Eye (tissue), 1 donor: ENCODE results near the gene DDX10.
A peak's percentile ranks its signal among the peaks of the same experiment; 100 is the strongest.
"Not testable (repeated sequence)": the region's sequence is repeated elsewhere in the genome, so short reads cannot be mapped to it uniquely, and the experiment has no call there.

Source experiments
- DNase-seq: peaks from one replicate; pipeline ENCODE4 v3.0.0-alpha.2; 2015

The DDX10 gene

DNA sequence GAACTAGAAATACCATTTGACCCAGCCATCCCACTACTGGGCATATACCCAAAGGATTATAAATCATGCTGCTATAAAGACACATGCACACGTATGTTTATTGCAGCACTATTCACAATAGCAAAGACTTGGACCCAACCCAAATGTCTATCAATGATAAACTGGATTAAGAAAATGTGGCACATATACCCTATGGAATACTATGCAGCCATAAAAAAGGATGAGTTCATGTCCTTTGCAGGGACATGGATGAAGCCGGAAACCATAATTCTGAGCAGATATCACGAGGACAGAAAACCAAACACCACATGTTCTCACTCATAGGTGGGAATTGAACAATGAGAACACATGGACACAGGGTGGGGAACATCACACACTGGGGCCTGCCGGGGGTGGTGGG lies 114.3 kb downstream of the DDX10 start:
- DNase-seq: not testable (repeated sequence)

DNA sequence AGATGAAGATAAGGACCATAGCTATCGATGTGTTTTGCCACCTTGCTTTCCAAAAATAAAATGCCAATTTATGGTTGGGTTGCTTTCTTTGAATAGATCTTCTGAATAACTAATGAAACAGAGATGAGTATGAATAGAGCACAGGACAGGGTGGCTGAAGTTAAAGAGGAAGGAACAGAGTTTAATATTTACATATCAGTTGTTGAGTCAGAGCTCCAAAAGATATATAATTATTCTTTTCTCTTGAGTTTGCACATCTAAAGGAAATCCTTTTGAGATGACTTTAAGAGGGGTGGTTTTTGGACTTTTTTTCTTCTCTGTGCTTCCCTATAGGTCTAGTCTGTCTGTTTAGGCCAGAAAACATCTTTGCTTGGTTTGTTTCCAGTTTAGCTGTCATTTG lies 115.2 kb downstream of the DDX10 start:
- DNase-seq: no peak

DNA sequence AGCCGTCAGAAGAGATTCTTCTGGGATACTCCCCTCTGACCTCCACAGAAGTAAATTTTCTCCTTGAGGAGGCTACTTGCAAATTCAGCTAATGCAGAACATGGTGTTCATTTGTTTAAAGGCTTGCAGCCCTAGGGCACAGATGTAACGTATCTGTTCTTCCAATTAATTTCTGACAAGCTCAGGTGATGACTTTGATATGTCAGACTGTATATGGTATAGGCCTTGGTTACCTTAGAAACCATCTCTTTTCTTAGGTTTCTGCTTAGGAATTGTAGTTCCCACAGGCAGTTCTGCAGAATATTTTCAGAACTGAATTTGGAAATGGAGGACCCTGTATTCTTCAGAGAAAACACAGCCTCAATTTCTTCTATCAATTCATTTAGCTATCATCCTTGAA lies 117.1 kb downstream of the DDX10 start:
- DNase-seq: no peak

DNA sequence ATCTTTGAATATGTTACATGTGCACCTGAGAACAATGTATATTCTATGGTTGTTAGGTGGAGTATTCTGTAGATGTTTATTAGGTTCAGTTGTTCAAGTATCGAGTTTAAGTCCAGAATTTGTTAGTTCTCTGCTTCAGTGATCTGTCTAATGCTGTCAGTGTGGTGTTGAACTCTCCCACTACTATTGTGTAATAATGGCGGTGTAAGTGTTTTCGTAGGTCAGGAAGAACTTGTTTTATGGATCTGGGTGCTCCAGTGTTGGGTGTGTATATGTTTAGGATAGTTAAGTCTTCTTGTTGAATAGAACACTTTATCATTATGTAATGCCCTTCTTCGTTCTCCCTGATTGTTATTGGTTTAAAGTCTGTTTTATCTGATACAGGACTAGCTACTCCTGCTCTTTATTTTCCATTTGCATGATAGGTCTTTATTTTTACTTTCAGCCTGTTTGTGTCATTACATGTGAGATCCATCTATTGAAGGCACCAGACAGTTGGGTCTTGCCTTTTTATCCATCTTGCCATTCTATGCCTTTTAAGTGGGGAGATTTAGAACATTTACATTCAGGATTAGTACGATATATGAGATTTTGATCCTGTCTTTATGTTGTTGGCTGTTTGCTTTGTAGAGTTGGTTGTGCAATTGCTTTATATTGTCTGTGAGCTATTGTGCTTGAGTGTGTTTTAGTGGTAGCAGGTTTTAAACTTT lies 121.6 kb downstream of the DDX10 start:
- DNase-seq: no peak

DNA sequence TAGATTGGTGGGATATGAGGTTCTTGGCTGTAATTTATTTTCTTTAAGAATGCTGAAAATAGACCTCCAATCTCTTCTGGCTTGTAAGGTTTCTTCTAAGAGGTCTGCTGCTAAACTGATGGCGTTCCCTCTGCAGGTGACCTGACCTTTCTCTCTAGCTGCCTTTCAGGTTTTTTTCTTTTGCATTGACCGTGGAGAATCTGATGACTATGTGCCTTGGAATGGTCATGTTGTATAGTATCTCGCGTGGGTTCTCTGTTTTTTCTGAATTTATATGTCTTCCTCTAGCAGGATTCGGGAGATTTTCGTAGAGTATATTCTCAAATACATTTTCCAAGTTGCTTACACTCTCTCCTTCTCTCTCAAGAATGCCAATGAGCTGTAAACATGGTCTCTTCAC lies 122.2 kb downstream of the DDX10 start:
- DNase-seq: no peak

DNA sequence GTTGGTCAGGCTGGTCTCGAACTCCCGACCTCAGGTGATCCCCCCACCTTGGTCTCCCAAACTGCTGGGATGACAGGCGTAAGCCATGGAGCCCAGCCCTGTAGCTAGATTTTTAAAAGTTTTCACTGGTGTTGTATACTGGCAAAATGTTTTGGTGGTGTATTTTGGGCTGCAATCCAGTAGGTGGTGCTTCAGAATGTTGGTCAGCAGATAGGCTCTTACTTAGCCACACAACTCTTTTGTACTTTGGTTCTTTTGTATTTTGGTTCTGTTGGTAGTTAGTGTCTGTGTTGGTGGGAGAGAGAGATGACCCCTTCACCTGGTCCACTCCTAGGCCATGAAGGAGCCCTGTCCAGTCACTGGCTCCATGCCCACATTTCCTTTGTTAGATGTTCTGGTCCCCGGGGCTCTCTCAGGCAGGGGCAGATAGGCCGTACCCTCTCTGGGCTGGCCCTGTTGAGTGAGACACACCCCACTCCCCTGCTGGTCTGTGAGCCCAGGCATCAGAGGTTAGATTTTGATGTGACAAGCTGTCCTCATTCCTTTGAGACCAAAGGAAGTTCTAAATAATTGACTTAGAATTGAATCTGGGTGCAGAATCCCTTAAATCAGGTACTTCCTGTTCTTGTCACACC lies 123.8 kb downstream of the DDX10 start:
- no peak for DNase-seq

DNA sequence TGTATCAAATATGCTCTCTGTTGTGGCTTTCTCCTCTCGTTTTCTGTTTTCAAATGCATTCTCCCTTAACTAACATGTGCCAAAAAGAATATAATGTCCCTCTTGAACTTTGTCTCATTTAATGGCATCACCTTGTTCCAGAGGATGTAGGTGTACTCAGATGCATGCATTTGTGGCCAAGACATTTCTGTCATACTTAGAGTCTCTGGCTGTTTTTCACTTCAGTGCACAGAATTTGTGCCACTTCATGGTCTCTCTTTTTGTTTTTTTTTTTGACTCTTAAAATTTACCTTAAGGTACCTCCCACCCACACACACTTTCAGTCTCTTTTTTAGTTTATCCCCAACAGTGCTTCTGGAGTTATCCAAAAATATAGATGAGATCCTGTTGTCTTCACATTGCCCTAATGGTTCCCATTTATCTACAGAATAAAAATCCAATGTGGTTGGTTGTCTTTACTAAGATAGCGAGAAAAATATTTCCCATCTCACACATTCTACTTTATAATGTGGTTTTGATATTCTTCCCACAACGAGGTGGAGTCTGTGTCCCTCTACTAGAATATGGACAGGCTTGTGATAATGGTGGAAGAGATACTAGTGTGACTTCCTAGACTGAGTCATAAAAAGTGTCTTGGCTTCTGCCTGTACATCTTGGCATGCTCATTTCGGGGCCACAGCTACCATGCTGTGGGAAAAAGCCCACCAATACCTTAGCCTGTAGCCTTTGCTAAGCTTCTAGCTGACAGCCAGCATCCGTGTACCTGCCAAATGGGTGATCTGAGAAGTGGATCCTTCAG lies 125.8 kb downstream of the DDX10 start:
- DNase-seq: no peak

DNA sequence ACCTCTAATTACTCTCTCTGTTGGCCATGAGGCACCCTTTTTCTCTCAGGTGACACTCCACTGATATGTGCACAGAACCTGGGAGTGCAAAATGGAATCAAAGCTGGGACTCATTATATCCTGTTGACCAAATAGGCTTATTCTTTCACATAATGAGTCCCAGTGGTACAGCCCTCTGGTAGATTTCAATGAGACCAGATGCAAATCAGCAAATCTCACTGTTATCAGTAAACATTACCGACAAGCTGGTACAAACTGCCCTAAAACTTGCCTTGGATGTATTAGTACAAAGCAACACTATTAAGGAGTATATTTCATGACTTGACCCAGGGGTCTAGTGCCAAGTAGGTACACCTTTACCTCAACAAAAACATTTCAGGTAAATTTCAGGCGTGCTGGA lies 128.3 kb downstream of the DDX10 start:
- DNase-seq: no peak

DNA sequence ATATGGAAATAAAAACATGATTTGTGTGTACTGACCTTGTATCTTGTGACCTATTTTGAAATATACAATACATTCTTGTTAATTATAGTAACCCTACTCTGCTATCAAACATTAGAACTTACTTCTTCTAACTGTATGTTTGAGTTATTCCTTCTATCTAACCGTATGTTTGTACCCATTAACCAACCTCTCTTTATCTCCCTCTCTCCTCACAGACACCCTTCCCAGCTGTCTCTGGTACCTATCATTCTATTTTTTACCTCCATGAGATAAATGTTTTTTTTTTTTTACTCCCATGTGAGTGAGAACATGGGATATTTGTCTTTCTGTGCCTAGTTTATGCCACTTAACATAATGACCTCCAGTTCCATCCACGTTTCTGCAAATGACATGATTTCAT lies 128.7 kb downstream of the DDX10 start:
- no peak for DNase-seq

DNA sequence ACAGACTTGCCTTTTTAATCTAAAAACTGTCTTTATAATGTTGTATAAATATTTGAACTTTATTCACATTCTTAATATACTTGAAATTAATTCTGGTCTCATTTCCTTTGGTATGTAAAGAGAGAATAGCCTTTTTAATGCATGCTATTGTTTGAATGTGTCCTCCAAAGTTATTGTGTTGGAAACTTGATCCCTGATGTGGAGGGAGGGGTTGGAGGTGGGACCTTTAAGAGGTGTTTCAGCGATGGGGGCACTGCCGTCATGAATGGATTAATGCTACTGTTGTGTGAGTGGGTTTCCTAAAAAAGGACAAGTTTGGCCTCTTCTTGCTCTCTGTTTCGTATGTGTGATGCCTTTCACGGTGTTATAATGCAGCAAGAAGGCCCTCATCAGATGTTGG lies 131.7 kb downstream of the DDX10 start:
- DNase-seq: no peak

DNA sequence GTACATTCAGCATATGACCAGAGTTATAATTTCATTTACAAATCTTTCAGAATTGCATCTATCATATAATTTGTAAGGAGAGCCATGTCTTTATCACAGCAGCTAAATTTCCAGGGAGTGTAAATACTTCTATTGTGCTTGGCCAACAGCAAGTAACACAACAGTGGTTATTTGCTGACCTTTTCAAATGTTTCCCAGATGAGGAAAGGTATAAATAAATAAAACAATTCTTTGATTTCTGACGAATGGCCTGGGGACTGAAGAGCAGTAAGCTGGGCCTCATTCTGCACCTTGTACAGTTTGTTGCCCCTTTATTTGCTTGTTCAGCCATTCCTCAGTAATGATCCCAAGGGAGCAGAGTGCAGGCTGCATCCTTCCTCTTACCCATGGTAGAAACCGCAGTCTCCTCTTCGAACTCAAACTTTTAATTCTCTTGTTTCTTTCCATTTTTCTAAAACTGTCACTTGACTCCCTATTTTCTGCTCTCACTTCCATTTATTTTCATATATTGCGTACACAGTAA lies 132.8 kb downstream of the DDX10 start:
- DNase-seq: no peak

DNA sequence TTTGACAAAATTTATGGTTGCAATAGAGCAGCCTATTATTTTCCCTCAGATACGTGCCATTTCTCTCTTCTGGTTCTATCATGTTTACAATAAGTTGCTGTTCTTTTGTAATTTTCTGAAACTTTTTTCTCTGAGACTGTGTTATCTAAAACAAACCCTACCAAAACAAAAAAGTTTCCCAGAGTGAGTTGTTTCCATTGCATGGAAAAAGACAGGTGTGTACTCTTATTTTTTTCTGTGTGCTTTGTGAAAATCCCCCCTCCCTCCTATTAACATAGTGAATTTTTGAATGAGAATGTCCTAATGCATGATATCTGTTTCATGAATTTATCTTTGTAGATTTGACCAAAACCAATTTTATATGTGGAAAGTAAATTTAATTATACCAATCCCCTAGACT lies 137.6 kb downstream of the DDX10 start:
- no peak for DNase-seq

DNA sequence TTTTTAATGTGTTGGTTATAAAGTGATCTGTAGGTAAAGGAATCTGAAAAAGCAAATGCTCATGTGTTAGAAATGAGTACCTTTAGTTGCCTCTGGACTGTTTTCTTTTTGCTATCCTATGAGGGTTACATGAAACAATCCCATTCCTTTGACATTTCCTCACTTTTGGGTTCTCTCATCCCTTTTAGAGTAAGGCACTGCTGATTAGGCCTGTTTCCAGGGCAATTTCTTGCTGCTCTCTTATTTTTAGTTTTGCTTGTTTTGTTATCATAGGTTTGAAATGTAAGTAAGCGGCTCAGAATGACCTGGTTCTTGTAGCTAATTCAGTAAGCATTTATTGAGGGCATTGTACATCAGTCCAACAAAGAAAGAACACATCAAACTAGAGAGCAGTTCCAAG lies 138.9 kb downstream of the DDX10 start:
- peak; percentile 4 for DNase-seq

DNA sequence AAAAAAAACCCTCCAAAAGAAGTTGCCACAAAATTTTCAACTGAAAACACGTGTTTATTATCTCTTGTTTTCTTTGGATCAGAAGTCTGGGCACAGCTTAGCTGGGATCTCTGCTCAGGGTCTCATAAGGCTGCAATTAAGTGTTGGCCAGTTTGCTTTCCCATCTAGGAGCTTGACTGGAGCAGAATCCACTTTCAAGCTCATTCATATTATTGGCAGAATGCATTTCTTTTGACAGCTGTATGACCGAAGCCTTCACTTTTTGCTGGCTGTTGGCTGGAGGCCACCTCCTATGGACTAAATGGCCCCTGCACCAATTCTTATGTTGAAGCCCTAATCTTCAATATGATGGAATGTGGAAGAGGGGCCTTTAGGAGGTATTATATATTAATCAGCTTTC lies 139.6 kb downstream of the DDX10 start:
- DNase-seq: peak; percentile 7

DNA sequence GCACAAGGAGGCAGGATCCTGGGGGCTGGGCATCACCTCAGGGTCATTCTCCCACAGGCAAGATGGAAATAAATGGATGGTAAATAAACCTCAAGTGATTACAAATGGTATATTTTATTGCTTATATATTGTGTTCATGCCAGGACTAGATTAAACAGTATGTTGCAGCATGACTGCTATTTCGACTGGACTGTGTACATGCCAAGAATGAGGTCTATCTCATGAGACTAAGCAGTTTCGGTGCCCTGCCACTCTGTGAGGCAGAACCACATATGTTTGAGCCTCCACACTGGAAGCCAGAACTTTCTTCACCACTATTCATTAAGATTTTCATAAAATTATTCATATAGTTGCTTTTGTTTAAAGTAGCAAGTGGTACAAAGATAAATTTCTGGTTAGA lies 140.2 kb downstream of the DDX10 start:
- DNase-seq: no peak

DNA sequence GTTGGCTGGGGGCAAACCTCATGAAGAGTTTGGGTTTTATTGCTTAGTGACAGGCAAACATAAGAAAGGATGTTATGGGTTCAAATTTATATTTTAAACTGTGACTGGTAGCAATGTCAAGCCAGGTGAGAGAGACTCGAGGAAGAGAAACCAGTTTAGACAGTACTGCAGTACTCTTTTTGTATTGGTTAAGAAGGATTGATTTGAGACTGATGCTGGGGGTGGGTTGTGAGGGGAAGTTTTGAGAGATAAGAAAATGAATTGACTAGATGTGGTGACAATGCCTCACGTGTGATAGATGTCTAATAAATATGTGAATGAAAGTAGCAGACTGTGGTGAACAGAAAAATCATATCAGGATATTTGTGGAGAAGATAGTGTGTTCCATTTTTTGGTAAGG lies 142.4 kb downstream of the DDX10 start:
- DNase-seq: no peak

DNA sequence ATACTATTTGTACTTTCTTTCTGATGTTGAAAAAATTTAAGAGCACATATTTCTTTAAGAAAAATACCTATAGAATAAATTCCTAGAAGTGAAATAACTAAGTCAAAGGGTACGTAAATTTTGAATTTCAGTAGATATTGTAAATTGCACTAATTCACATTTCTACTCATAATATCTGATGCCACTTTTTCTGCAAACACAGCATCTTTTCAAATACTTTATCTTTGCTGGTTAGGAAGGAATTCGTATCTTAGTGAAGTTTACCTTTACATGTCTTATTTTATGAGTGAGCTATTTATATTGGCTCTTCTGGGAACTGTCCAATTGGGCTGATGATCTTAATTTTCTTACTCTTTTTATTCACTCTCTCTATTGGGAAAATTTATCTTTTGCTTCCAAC lies 148.2 kb downstream of the DDX10 start:
- DNase-seq: no peak

DNA sequence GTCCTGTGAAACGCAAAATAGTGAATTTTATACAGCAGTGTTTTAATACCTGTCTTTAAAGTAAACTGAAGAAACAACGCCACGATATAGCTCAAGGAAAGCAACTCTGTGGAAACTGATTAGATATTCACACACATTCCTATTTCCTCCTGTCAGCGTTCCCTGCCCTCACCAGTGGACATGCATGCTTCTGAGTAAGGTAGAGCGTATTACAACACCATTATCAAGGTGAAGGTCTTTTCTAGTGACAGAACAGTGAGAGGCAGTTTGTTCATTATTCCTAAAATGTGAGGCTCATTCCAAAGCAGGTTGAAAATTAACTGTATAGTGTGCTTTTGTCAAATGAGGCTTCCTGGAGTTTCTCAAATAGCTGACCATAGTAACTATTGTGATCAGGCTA lies 153.1 kb downstream of the DDX10 start:
- no peak for DNase-seq

DNA sequence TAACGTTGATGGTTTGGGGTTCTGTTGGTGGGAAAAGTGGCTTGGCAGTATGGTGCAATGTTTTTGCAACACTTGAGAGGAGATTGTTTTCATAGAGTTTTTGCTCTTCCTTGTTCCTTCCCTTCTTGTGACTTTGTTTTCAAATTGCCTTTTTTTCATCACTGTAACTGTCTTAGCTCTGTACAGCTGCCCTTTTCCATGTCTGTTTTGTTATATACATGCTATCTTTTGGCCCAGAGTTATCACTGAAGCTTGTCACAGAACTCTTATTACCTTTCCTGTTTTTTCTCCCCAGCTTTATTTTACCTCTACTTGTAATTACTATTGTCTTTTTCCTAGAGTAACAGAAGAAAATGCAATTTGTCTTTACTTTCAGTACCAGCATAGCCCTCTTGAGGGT lies 154.1 kb downstream of the DDX10 start:
- no peak for DNase-seq

DNA sequence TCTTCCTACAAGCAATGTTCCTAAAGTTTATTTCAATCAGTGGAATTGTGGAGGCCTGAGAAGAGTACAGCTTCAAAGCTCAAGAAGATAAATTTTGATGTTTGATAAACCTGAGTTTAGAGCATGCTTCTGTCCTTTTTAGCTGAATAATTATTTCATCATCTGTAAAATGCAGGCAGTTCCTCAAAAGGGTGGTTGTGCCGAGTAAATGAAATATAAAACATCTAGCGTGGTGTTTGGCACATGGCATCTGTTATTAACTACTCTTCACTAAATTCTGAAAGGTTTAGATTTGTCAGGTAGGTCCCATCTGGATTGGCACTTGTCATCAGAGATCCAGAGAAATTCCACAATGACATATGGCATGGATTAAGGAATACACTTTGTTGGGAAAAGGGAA lies 155.1 kb downstream of the DDX10 start:
- no peak for DNase-seq

DNA sequence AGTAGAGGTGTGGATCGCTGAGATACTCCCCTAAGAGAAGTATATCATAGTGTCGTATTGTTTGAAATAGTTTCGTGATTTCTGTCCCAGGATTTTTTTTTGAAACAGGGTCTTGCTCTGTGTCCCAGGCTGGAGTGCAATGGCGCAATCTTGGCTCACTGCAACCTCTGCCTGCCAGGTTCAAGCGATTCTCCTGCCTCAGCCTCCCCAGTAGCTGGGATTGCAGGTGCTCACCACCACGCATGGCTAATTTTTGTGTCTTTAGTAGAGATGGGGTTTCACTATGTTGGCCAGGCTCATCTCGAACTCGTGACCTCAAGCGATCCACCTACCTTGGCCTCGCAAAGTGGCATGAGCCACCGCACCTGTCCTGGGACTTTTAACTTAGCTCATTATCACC lies 159.1 kb downstream of the DDX10 start:
- not testable (repeated sequence) for DNase-seq

DNA sequence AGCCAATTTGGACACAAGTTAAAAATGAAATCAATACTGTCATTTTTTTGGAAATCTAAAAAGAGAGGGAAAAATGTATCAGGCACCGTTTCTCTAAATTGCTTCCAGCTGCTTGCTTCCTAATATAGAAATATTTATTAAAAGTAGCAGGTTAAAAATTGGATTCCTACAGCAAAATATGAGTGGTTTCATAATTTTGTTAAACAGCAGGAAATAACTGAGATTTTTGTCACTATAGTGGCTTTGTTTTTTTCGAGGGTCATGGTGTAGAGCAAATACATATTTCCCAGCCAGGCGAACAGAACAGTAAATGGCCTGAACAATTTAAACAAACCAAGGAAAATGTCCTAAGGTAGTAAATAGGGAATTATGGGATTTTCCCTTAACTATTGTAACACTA lies 159.7 kb downstream of the DDX10 start:
- no peak for DNase-seq

DNA sequence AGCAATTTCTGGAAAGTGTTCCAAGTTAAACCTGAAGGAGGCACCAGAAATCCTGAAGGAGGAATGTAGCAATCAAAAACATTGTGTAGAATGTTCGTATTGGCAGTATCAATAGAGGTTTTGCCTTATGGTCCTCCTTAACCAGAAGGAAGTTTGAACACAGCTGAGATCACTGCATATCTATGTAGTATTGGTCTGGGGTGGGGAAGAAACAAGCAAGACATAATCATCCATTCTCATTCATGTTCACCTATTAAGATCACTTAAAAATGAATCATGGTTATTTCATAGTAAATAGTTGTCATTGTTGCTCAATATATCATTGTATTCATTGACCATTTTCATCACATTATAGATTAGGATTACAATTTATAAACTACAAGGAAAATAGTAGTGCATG lies 160.5 kb downstream of the DDX10 start:
- DNase-seq: no peak

DNA sequence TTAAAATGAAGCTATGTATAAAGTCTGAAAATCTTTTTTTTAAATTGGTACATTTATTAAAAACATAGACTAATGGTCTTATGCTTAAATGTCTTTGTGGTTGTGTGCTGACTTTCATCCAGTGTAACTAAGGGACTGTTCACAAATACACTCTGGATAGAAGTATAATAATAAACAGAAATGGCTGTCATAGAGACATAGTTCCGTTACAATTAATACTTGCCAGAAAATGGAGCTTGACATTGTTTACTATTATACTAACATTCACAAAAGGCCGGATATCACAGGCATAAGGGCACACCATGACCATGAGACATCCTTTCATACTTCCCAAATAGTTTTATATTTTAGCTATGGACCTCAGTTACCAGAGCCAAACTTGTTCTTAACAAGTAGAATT lies 161.3 kb downstream of the DDX10 start:
- DNase-seq: no peak
